NCI-H1105 treated with DMSO at 0.1 percent for 48 hours (cell line): ENCODE data around the gene LRP6.
"Not testable (repeated sequence)": the region's sequence is repeated elsewhere in the genome, so short reads cannot be mapped to it uniquely, and the experiment has no call there.

Experiments used
- DNase-seq: peaks from one replicate; lab custom pipeline; 2025; lab: John Stamatoyannopoulos, UW

LRP6 gene

GRCh38 chr12:12266873-12267741 lies at the start of gene LRP6:
TSS of gene LRP6 (minus strand) at chr12:12267044. CDS start at chr12:12266735, 309 bp downstream.
- DNase-seq, result peak; percentile 90

- DNase-seq, result no peak
These were observed 49.0 kb upstream of the LRP6 start for GRCh38 chr12:12315838-12316237.

GRCh38 chr12:12310695-12311094 lies 43.9 kb upstream of the LRP6 start:
- DNase-seq, result not testable (repeated sequence)

- no peak for DNase-seq
These were observed 38.9 kb upstream of the LRP6 start for GRCh38 chr12:12305568-12306300.

GRCh38 chr12:12302976-12303375 lies 36.1 kb upstream of the LRP6 start:
- DNase-seq, result no peak

GRCh38 chr12:12301122-12301521 lies 34.3 kb upstream of the LRP6 start:
- DNase-seq, result no peak

- no peak for DNase-seq
These were observed 30.5 kb upstream of the LRP6 start for GRCh38 chr12:12297201-12297830.

GRCh38 chr12:12294215-12295005 lies 27.6 kb upstream of the LRP6 start:
- DNase-seq, result no peak

GRCh38 chr12:12290206-12290605 lies 23.4 kb upstream of the LRP6 start:
- no peak for DNase-seq

- no peak for DNase-seq
These were observed 19.6 kb upstream of the LRP6 start for GRCh38 chr12:12286441-12286840.

GRCh38 chr12:12282761-12283425 lies 16.0 kb upstream of the LRP6 start:
- DNase-seq, result no peak

- DNase-seq, result no peak
These were observed 15.4 kb upstream of the LRP6 start for GRCh38 chr12:12282202-12282601.

GRCh38 chr12:12281134-12281533 lies 14.3 kb upstream of the LRP6 start:
- DNase-seq, result no peak

GRCh38 chr12:12278899-12279298 lies 12.1 kb upstream of the LRP6 start:
- no peak for DNase-seq

- no peak for DNase-seq
These were observed 9.0 kb upstream of the LRP6 start for GRCh38 chr12:12275874-12276273.

- no peak for DNase-seq
These were observed 6.6 kb upstream of the LRP6 start for GRCh38 chr12:12273291-12273957.

- no peak for DNase-seq
These were observed 6.0 kb upstream of the LRP6 start for GRCh38 chr12:12272869-12273268.

GRCh38 chr12:12270226-12270625 lies 3.4 kb upstream of the LRP6 start:
- no peak for DNase-seq

- DNase-seq, result peak; percentile 59
These were observed 927 bp upstream of the LRP6 start for GRCh38 chr12:12267742-12268200.

GRCh38 chr12:12266389-12266872 lies 413 bp downstream of the LRP6 start:
- no peak for DNase-seq
